Trophoblast cell (in vitro differentiated cells and primary cell): ENCODE measurements around the gene PSMD6.

Experiments
- DNase-seq, 2 donors: peaks; one replicate each; pipeline ENCODE4 v3.0.0-alpha.2; 2016
- H2AFZ ChIP-seq: 2 replicates; pipeline ENCODE4 v1.6.1; 2013; ENCODE audit warnings: low read length, moderate library complexity, mild to moderate bottlenecking; ENCODE audit not compliant: insufficient read depth, poor library complexity
- H2AK5ac ChIP-seq: 2 replicates; pipeline ENCODE4 v1.6.1; 2013; ENCODE audit warnings: mild to moderate bottlenecking, low read length
- H2BK120ac ChIP-seq: 2 replicates; pipeline ENCODE4 v1.6.1; 2013; ENCODE audit warnings: low read length, mild to moderate bottlenecking, moderate library complexity; ENCODE audit not compliant: insufficient read depth, poor library complexity
- H2BK12ac ChIP-seq: 2 replicates; pipeline ENCODE4 v1.6.1; 2013; ENCODE audit warnings: mild to moderate bottlenecking, low read length, moderate library complexity
- H2BK5ac ChIP-seq: 2 replicates; pipeline ENCODE4 v1.6.1; 2013; ENCODE audit warnings: low read length, low read depth, moderate library complexity, mild to moderate bottlenecking; ENCODE audit not compliant: poor library complexity
- H3K14ac ChIP-seq: 2 replicates; pipeline ENCODE4 v1.6.1; 2013; ENCODE audit warnings: mild to moderate bottlenecking, low read length
- H3K18ac ChIP-seq: 2 replicates; pipeline ENCODE4 v1.6.1; 2013; ENCODE audit warnings: mild to moderate bottlenecking, low read length
- H3K23ac ChIP-seq: 2 replicates; pipeline ENCODE4 v1.6.1; 2013; ENCODE audit warnings: low read length
- H3K27ac ChIP-seq: 2 replicates; pipeline ENCODE4 v1.5.1; 2013; ENCODE audit warnings: low read depth, mild to moderate bottlenecking, inconsistent platforms, low read length, moderate library complexity
- H3K27me3 ChIP-seq: 2 replicates; pipeline ENCODE4 v1.6.1; 2013; ENCODE audit warnings: inconsistent platforms, mild to moderate bottlenecking, low read length, moderate library complexity; ENCODE audit not compliant: insufficient read depth
- H3K36me3 ChIP-seq, 2 experiments: 1 replicate in 1 of 2; 2 replicates in 1 of 2; pipeline ENCODE4 v1.6.1; 2013; ENCODE audit warnings: low read length in 2 of 2, mild to moderate bottlenecking in 2 of 2, moderate library complexity in 1 of 2; ENCODE audit not compliant: insufficient read depth in 2 of 2, control insufficient read depth in 1 of 2
- H3K4ac ChIP-seq: 2 replicates; pipeline ENCODE4 v1.6.1; 2013; ENCODE audit warnings: low read depth, mild to moderate bottlenecking, low read length, moderate library complexity
- H3K4me1 ChIP-seq, 2 experiments: 1 replicate in 1 of 2; 2 replicates in 1 of 2; pipeline ENCODE4 v1.6.1; 2013; ENCODE audit warnings: low read length in 2 of 2, mild to moderate bottlenecking in 2 of 2, moderate library complexity in 1 of 2; ENCODE audit not compliant: insufficient read depth in 2 of 2, control insufficient read depth in 1 of 2
- H3K4me2 ChIP-seq: 2 replicates; pipeline ENCODE4 v1.6.1; 2013; ENCODE audit warnings: inconsistent platforms, mild to moderate bottlenecking, low read length, moderate library complexity
- H3K4me3 ChIP-seq: 2 replicates; pipeline ENCODE4 v1.5.1; 2013; ENCODE audit warnings: mild to moderate bottlenecking, low read depth, low read length, inconsistent platforms
- H3K79me1 ChIP-seq: one replicate; pipeline ENCODE4 v1.6.1; 2013; ENCODE audit warnings: low read length
- H3K79me2 ChIP-seq: 2 replicates; pipeline ENCODE4 v1.6.1; 2013; ENCODE audit warnings: low read length, mild to moderate bottlenecking; ENCODE audit not compliant: control insufficient read depth, insufficient read depth, poor library complexity
- H3K9ac ChIP-seq: 2 replicates; pipeline ENCODE4 v1.6.1; 2013; ENCODE audit warnings: mild to moderate bottlenecking, low read length
- H3K9me3 ChIP-seq: 2 replicates; pipeline ENCODE4 v1.6.1; 2013; ENCODE audit warnings: low read depth, mild to moderate bottlenecking, control low read depth, inconsistent platforms, low read length; ENCODE audit not compliant: insufficient read depth
- H4K12ac ChIP-seq: 2 replicates; pipeline ENCODE4 v1.6.1; 2013; ENCODE audit warnings: low read depth, mild to moderate bottlenecking, low read length, moderate library complexity
- H4K8ac ChIP-seq: 2 replicates; pipeline ENCODE4 v1.6.1; 2013; ENCODE audit warnings: low read depth, mild to moderate bottlenecking, low read length, moderate library complexity
- H4K91ac ChIP-seq: one replicate; pipeline ENCODE4 v1.6.1; 2013; ENCODE audit warnings: low read depth, mild to moderate bottlenecking, low read length, moderate library complexity
- WGBS: extraction: QIAGEN DNeasy Blood & Tissue Kit; methylation state at CpG from one replicate; pipeline ENCODE4 v1.1.7; 2013; ENCODE audit warnings: missing lambda C conversion rate; ENCODE audit not compliant: insufficient read length, insufficient coverage; ENCODE audit errors: extremely low coverage; 5-methylcytosine and 5-hydroxymethylcytosine counted together

The PSMD6 gene

DNA sequence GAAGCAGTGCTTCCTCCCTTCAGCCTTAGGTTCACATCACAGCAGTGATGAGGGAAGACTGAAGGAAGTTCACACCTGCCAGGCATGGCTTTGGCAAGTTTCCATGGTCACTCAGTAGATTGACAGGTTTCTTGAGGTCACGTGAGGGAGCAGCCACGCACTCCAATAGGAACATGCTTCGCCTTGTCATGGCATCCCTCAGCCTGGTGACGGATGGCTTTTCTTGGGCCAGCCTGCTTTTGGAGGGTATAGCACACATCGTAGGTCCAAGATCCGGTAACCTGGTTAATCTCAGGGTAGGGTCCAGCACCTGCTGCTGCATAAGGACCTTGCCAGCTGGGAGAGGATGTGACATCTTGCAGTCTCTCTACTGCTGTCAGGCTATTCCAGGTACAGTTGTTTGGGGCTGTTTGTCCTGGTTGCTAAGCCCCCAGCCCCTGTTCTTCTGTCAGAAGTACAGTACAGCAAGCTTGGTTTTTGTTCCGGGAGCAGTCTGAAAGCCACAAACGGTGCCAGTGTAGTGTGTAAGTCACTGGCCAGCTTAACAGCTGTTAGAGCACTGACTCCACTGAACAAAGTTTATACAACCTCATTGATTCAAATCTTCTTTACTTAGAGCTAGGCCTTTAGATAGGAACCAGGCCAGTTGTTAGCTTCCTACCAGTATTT is 42.3 kb downstream of the PSMD6 start:
- H2BK12ac ChIP-seq: no peak overlapping the region
- H3K4me3 ChIP-seq: no peak overlapping the region
- H2BK5ac ChIP-seq: no peak overlapping the region
- H2BK120ac ChIP-seq: no peak overlapping the region
- no peak overlapping the region for H4K91ac ChIP-seq
- H2AK5ac ChIP-seq: no peak overlapping the region
- no peak overlapping the region for H2AFZ ChIP-seq
- no peak overlapping the region for H3K4me2 ChIP-seq
- H3K79me2 ChIP-seq: no peaks in the 10 kb centered on the region
- H3K23ac ChIP-seq: peak overlapping the region; percentile 6
- H3K27ac ChIP-seq: no peak overlapping the region
- peaks cover 12 to 22% of the 10 kb centered on the region in 2 experiments for H3K36me3 ChIP-seq
- no peak overlapping the region for H3K4ac ChIP-seq
- H3K9ac ChIP-seq: no peak overlapping the region
- H4K12ac ChIP-seq: no peak overlapping the region
- DNase-seq: peak; percentile 43 to 54
- no CpG with 5 or more reads among the region's 8 CpGs for WGBS
- H3K18ac ChIP-seq: no peak overlapping the region
- no peaks in the 10 kb centered on the region for H3K9me3 ChIP-seq
- peaks cover 3% of the 10 kb centered on the region for H3K79me1 ChIP-seq
- H4K8ac ChIP-seq: no peak overlapping the region
- peaks cover under 1 to 4% of the 10 kb centered on the region in 2 experiments for H3K4me1 ChIP-seq
- no peaks in the 10 kb centered on the region for H3K27me3 ChIP-seq
- no peak overlapping the region for H3K14ac ChIP-seq

DNA sequence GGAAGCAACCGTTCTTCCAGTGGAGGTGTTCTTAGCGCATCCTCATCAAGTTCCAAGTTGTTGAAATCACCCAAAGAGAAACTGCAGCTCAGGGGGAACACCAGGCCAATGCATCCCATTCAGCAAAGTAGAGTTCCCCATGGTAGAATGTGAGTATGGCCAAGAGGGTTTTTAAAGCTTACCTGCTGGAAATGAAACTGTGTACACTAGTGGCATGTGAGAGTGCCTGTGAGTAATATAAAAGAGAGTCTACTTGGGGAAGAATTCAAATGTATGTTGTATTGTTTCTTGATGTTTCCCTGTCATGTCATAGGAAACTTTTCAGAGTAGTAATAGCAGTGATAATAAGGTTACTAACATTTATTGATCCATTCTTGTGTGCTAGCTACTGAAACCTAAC is 43.3 kb downstream of the PSMD6 start:
- DNase-seq: no peak
- Histone ChIP-seq H3K27me3 (no peaks in the 10 kb centered on the region), H3K9me3 (no peaks in the 10 kb centered on the region), H3K9ac (no peak overlapping the region), H4K12ac (no peak overlapping the region), H3K4me2 (no peak overlapping the region), H3K18ac (no peak overlapping the region), H4K8ac (no peak overlapping the region), H3K27ac (no peak overlapping the region), H3K4me3 (no peak overlapping the region), H3K4ac (no peak overlapping the region), H2BK120ac (no peak overlapping the region), H3K79me1 (peaks cover 3% of the 10 kb centered on the region), H2BK12ac (no peak overlapping the region), H2AFZ (no peak overlapping the region), H2AK5ac (no peak overlapping the region), H3K4me1 (peaks cover 4% of the 10 kb centered on the region in 2 experiments), H4K91ac (no peak overlapping the region), H3K79me2 (no peaks in the 10 kb centered on the region), H2BK5ac (no peak overlapping the region), H3K14ac (no peak overlapping the region), H3K23ac (no peak overlapping the region), H3K36me3 (peaks cover 12 to 22% of the 10 kb centered on the region in 2 experiments)
- no CpG with 5 or more reads among the region's 2 CpGs for WGBS

DNA sequence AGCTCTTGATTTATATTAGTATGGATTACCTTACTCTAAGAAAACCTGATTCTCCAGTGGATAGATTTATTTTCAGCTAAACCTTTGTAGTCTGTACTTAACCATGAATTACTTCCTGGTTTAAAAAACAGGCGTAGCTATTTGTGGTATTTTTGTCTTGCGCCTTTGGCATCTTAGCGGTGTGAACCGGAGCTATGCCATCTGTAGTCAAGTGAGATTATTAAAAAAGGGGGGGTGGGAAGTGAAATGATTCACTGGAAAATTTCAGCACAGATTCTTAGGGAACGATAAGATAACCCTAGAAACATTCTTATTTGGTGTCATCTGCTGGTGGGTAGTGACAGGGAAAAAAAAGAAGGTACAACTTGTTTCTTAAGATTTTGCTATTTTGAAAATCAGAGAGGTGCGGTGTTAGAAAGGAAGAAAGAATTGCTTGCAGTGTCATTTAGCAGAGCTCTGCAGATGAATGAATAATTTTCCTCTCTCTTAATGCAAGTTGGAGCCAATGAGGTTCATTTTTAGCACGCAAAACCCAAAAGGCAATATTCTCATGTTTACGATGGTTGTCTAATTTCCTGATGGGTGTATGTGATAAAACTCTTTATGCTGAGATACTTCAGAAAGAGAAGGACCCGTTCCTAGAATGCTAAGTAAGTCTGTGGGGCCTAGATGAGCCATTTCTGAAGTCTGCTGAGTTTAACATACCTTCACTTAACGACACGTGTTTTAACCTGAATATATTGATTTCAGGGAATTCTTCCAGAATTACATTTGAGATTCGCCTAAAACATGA is 44.0 kb downstream of the PSMD6 start:
- WGBS: no CpG with 5 or more reads among the region's 12 CpGs
- no peak overlapping the region for H3K4me3 ChIP-seq

DNA sequence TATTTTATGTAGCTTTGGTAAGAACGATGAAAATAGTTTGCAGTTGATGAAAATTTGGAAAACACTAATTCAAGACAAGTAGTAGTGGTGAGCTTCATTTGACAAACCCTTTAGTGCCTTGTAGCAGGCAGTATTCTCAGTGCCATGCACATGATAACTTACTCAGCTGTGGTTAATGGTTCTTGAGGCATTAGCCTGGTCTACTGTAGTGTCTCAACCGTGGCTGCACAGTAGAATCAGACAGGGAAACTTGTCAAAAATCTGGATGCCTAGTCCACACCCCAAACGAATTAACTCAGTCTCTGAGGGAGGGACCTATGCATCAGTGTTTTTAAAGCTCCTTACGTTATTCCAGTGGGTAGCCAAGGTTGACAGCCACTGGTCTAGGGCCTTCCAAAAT is 45.4 kb downstream of the PSMD6 start:
- H2BK120ac ChIP-seq: no peak overlapping the region
- H3K36me3 ChIP-seq: peaks cover 12 to 22% of the 10 kb centered on the region in 2 experiments
- H3K27ac ChIP-seq: no peak overlapping the region
- no peak overlapping the region for H3K4me3 ChIP-seq
- H3K79me2 ChIP-seq: no peaks in the 10 kb centered on the region
- no peak for DNase-seq
- no peaks in the 10 kb centered on the region for H3K27me3 ChIP-seq
- H3K9ac ChIP-seq: no peak overlapping the region
- H3K9me3 ChIP-seq: no peaks in the 10 kb centered on the region
- H3K18ac ChIP-seq: no peak overlapping the region
- no peak overlapping the region for H4K8ac ChIP-seq
- peaks cover 4% of the 10 kb centered on the region in 2 experiments for H3K4me1 ChIP-seq
- H2BK5ac ChIP-seq: no peak overlapping the region
- no peak overlapping the region for H4K91ac ChIP-seq
- H3K23ac ChIP-seq: no peak overlapping the region
- H3K14ac ChIP-seq: no peak overlapping the region
- H3K79me1 ChIP-seq: peaks cover 3% of the 10 kb centered on the region
- no peak overlapping the region for H2AK5ac ChIP-seq
- no peak overlapping the region for H3K4me2 ChIP-seq
- H2AFZ ChIP-seq: no peak overlapping the region
- no peak overlapping the region for H2BK12ac ChIP-seq
- 100% methylated on average over 1 of the region's 4 CpGs for WGBS
- H3K4ac ChIP-seq: no peak overlapping the region
- no peak overlapping the region for H4K12ac ChIP-seq

More for the DNA sequence above, 44.0 kb downstream of the PSMD6 start:
- Histone ChIP-seq H3K14ac (no peak overlapping the region), H3K36me3 (peaks cover 12 to 21% of the 10 kb centered on the region in 2 experiments), H3K79me1 (peaks cover 3% of the 10 kb centered on the region), H3K27ac (no peak overlapping the region), H3K18ac (no peak overlapping the region), H2BK5ac (no peak overlapping the region), H3K9me3 (no peaks in the 10 kb centered on the region), H3K23ac (no peak overlapping the region), H4K12ac (no peak overlapping the region), H3K27me3 (no peaks in the 10 kb centered on the region), H4K91ac (no peak overlapping the region), H3K4ac (no peak overlapping the region), H2BK12ac (no peak overlapping the region), H2AFZ (no peak overlapping the region), H3K4me2 (no peak overlapping the region), H4K8ac (no peak overlapping the region), H3K79me2 (no peaks in the 10 kb centered on the region), H2BK120ac (no peak overlapping the region), H3K4me1 (peaks cover 4% of the 10 kb centered on the region in 2 experiments), H3K9ac (no peak overlapping the region), H2AK5ac (no peak overlapping the region)
- peak; percentile 71 to 86 for DNase-seq
